Measurements from ENCODE around the gene DUSP3.
"Not testable (repeated sequence)": the region's sequence is repeated elsewhere in the genome, so short reads cannot be mapped to it uniquely, and the experiment has no call there.

Gene DUSP3

GRCh38 chr17:43801844-43802243 is 23.1 kb upstream of the DUSP3 start:
- no peak for DNase-seq (ENCODE audit: low read depth in 2 of 2)

- DNase-seq (ENCODE audit: low read depth in 2 of 2): no peak
Measured at GRCh38 chr17:43800736-43801135, 22.0 kb upstream of the DUSP3 start.

GRCh38 chr17:43799047-43799446 is 20.3 kb upstream of the DUSP3 start:
- no peak for DNase-seq (ENCODE audit: low read depth in 2 of 2)

GRCh38 chr17:43798024-43798423 is 19.2 kb upstream of the DUSP3 start:
- DNase-seq (ENCODE audit: low read depth in 2 of 2): not testable (repeated sequence)

GRCh38 chr17:43792668-43793067 is 13.9 kb upstream of the DUSP3 start:
- DNase-seq (ENCODE audit: low read depth in 2 of 2): not testable (repeated sequence)

- DNase-seq (ENCODE audit: low read depth in 2 of 2): peak; percentile 19 to 31
Measured at GRCh38 chr17:43791589-43791988, 12.8 kb upstream of the DUSP3 start.

GRCh38 chr17:43790311-43790940 is 11.6 kb upstream of the DUSP3 start:
- no peak for DNase-seq (ENCODE audit: low read depth in 2 of 2)

- DNase-seq (ENCODE audit: low read depth in 2 of 2): no peak
Measured at GRCh38 chr17:43789482-43789881, 10.7 kb upstream of the DUSP3 start.

- no peak for DNase-seq (ENCODE audit: low read depth in 2 of 2)
Measured at GRCh38 chr17:43788540-43788939, 9.8 kb upstream of the DUSP3 start.

GRCh38 chr17:43787728-43788127 is 9.0 kb upstream of the DUSP3 start:
- DNase-seq (ENCODE audit: low read depth in 2 of 2): no peak

GRCh38 chr17:43784628-43785101 is 5.9 kb upstream of the DUSP3 start:
- peak; percentile 40 for DNase-seq (ENCODE audit: low read depth in 2 of 2)

GRCh38 chr17:43784068-43784467 is 5.3 kb upstream of the DUSP3 start:
- DNase-seq (ENCODE audit: low read depth in 2 of 2): peak; percentile 35 to 47

- no peak for DNase-seq (ENCODE audit: low read depth in 2 of 2)
Measured at GRCh38 chr17:43782913-43783680, 4.3 kb upstream of the DUSP3 start.

- DNase-seq (ENCODE audit: low read depth in 2 of 2): no peak
Measured at GRCh38 chr17:43780135-43780534, 1.4 kb upstream of the DUSP3 start, which contains the start of gene CFAP97D1. CFAP97D1 (plus strand) TSS chr17:43780435; CDS start chr17:43780463, 28 bp downstream.

- no peak for DNase-seq (ENCODE audit: low read depth in 2 of 2)
Measured at GRCh38 chr17:43779145-43780125, 658 bp upstream of the DUSP3 start.

GRCh38 chr17:43774304-43775250 is 4.2 kb downstream of the DUSP3 start:
- DNase-seq (ENCODE audit: low read depth in 2 of 2): no peak

- no peak for DNase-seq (ENCODE audit: low read depth in 2 of 2)
Measured at GRCh38 chr17:43772877-43773648, 5.7 kb downstream of the DUSP3 start.

- DNase-seq (ENCODE audit: low read depth in 2 of 2): no peak
Measured at GRCh38 chr17:43771463-43771862, 7.3 kb downstream of the DUSP3 start.

- DNase-seq (ENCODE audit: low read depth in 2 of 2): no peak
Measured at GRCh38 chr17:43770957-43771356, 7.8 kb downstream of the DUSP3 start.

- DNase-seq (ENCODE audit: low read depth in 2 of 2): no peak
Measured at GRCh38 chr17:43769859-43770258, 8.9 kb downstream of the DUSP3 start.

Data from fibroblast of skin of left quadriceps (primary cell).